Measurements from ENCODE around the gene RHOXF2. TPM values are rescaled to one million over a fixed set of nuclear protein-coding genes. Genes with fewer than 3 reads are reported as not detected.
A peak's percentile ranks its signal among the peaks of the same experiment; 100 is the strongest.

Gene RHOXF2
- total and polyA plus RNA-seq, 12 donors, result not detected

GRCh38 chrX:120200851-120201250 lies 42.4 kb downstream of the RHOXF2 start:
- no peak for ATAC-seq

GRCh38 chrX:120205816-120206753 lies 47.7 kb downstream of the RHOXF2 start:
- no peak overlapping the region for H3K27ac ChIP-seq
- no peaks in the 10 kb centered on the region for H3K36me3 ChIP-seq
- ATAC-seq (no peak), DNase-seq (no peak)
- intact Hi-C loops (cut with DNase I), result no loop called here
- H3K27me3 ChIP-seq, result no peaks in the 10 kb centered on the region
- H3K4me1 ChIP-seq, result no peaks in the 10 kb centered on the region
- no peak overlapping the region for H3K4me3 ChIP-seq
- TF ChIP-seq CTCF (IDR thresholded peaks at IDR 0.05), result no peak
- WGBS, 2 donors, result 87% methylated on average over 11 to 12 of the region's 12 CpGs
- no peaks in the 10 kb centered on the region for H3K9me3 ChIP-seq

More at GRCh38 chrX:120200851-120201250, 42.4 kb downstream of the RHOXF2 start:
- Histone ChIP-seq H3K4me3 (no peak overlapping the region), H3K9me3 (no peaks in the 10 kb centered on the region), H3K36me3 (no peaks in the 10 kb centered on the region), H3K4me1 (no peaks in the 10 kb centered on the region), H3K27ac (no peak overlapping the region), H3K27me3 (peaks cover 0 to 14% (median 0%) of the 10 kb centered on the region in 7 donors)
- no peak for TF ChIP-seq CTCF (IDR thresholded peaks at IDR 0.05)
- WGBS, 2 donors, result 89 to 93% methylated on average over 10 to 11 of the region's 11 CpGs
- intact Hi-C loops (cut with DNase I), result no loop called here
- DNase-seq, result no peak

GRCh38 chrX:120207009-120207605 lies 48.7 kb downstream of the RHOXF2 start:
- no peaks in the 10 kb centered on the region for H3K36me3 ChIP-seq
- TF ChIP-seq CTCF (IDR thresholded peaks at IDR 0.05), result no peak
- H3K4me1 ChIP-seq, result no peaks in the 10 kb centered on the region
- ATAC-seq (no peak), DNase-seq (no peak)
- H3K27me3 ChIP-seq, result no peaks in the 10 kb centered on the region
- H3K27ac ChIP-seq, result no peak overlapping the region
- intact Hi-C loops (cut with DNase I), result no loop called here
- H3K9me3 ChIP-seq, result no peaks in the 10 kb centered on the region
- no peak overlapping the region for H3K4me3 ChIP-seq
- WGBS, 2 donors, result 75 to 76% methylated on average over 8 of the region's 8 CpGs

- Histone ChIP-seq H3K27me3 (peaks cover 0 to 19% (median 0%) of the 10 kb centered on the region in 7 donors), H3K9me3 (no peaks in the 10 kb centered on the region), H3K4me1 (peaks cover 0 to 4% (median 0%) of the 10 kb centered on the region in 9 donors), H3K4me3 (no peak overlapping the region), H3K36me3 (no peaks in the 10 kb centered on the region), H3K27ac (no peak overlapping the region)
- 25 to 26% methylated on average over 8 of the region's 8 CpGs for WGBS, 2 donors
- intact Hi-C loops (cut with DNase I), result loop anchor here in 2 of 10 donors (10.0 kb wide), 1 partner anchor 119 kb away; no protein-coding TSS in a partner anchor
- TF ChIP-seq CTCF (IDR thresholded peaks at IDR 0.05), result peak; percentile 39 to 89 (median 72)
- ATAC-seq (peak in 5 of 8 donors; percentile 57 to 79 (median 67)), DNase-seq (peak in 1 of 2 donors; percentile 45)
Measured at GRCh38 chrX:120213438-120214265, 55.2 kb downstream of the RHOXF2 start.
